HuH-7.5 (cell line): ENCODE data around the gene GBE1.
"Not testable (repeated sequence)": the region's sequence is repeated elsewhere in the genome, so short reads cannot be mapped to it uniquely, and the experiment has no call there.

Experiments used
- DNase-seq: peaks from one replicate; pipeline ENCODE4 v3.0.0; 2011; ENCODE audit warnings: low spot score

Gene GBE1

GRCh38 chr3:81760924-81761903 lies at the start of gene GBE1:
GBE1 (minus strand) TSS chr3:81761645; CDS start chr3:81761517, 128 bp downstream.
- peak; percentile 62 for DNase-seq

GRCh38 chr3:81808900-81809299 lies 47.5 kb upstream of the GBE1 start:
- no peak for DNase-seq

- no peak for DNase-seq
These were observed 38.0 kb upstream of the GBE1 start for GRCh38 chr3:81799403-81799802.

GRCh38 chr3:81793410-81793809 lies 32.0 kb upstream of the GBE1 start:
- no peak for DNase-seq

GRCh38 chr3:81790117-81790516 lies 28.7 kb upstream of the GBE1 start:
- no peak for DNase-seq

GRCh38 chr3:81789691-81790090 lies 28.2 kb upstream of the GBE1 start:
- no peak for DNase-seq

- DNase-seq, result no peak
These were observed 27.2 kb upstream of the GBE1 start for GRCh38 chr3:81788610-81789009.

GRCh38 chr3:81788044-81788443 lies 26.6 kb upstream of the GBE1 start:
- DNase-seq, result no peak

- DNase-seq, result no peak
These were observed 21.1 kb upstream of the GBE1 start for GRCh38 chr3:81782585-81782984.

GRCh38 chr3:81778678-81779182 lies 17.3 kb upstream of the GBE1 start:
- DNase-seq, result no peak

GRCh38 chr3:81776643-81777042 lies 15.2 kb upstream of the GBE1 start:
- DNase-seq, result no peak

- no peak for DNase-seq
These were observed 9.3 kb upstream of the GBE1 start for GRCh38 chr3:81770710-81771109.

GRCh38 chr3:81769299-81769698 lies 7.9 kb upstream of the GBE1 start:
- no peak for DNase-seq

GRCh38 chr3:81767250-81767859 lies 5.9 kb upstream of the GBE1 start:
- DNase-seq, result not testable (repeated sequence)

- no peak for DNase-seq
These were observed 4.0 kb upstream of the GBE1 start for GRCh38 chr3:81765400-81765799.

GRCh38 chr3:81764665-81765064 lies 3.2 kb upstream of the GBE1 start:
- DNase-seq, result no peak

- DNase-seq, result no peak
These were observed 2.6 kb upstream of the GBE1 start for GRCh38 chr3:81764002-81764401.

GRCh38 chr3:81763001-81763400 lies 1.6 kb upstream of the GBE1 start:
- no peak for DNase-seq

- no peak for DNase-seq
These were observed 597 bp upstream of the GBE1 start for GRCh38 chr3:81761904-81762580.

- no peak for DNase-seq
These were observed 1.2 kb downstream of the GBE1 start for GRCh38 chr3:81760215-81760614.

GRCh38 chr3:81758771-81759170 lies 2.7 kb downstream of the GBE1 start:
- DNase-seq, result not testable (repeated sequence)

- no peak for DNase-seq
These were observed 3.2 kb downstream of the GBE1 start for GRCh38 chr3:81758275-81758674.
